H1 (cell line): ENCODE results near the gene TECR. TPM values are rescaled to one million over a fixed set of nuclear protein-coding genes. Genes with fewer than 3 reads are reported as not detected.

ENCODE experiments used
- CHD7 ChIP-seq: fragments of 300-600 bp; sonication (generic); IDR thresholded peaks from 2 replicates; pipeline ENCODE4 v1.7.1; 2012; ENCODE audit warnings: low read length, moderate library complexity, mild to moderate bottlenecking, inconsistent platforms; ENCODE audit not compliant: insufficient replicate concordance
- RFX5 ChIP-seq: IDR thresholded peaks from 2 replicates; pipeline ENCODE4 v1.6.1; 2011; ENCODE audit warnings: low read depth, low read length, improper control_type of control experiment, borderline replicate concordance
- polyA plus RNA-seq, 7 experiments: library from polyadenylated mRNA; depleted of rRNA in 3 of 7; stranded (reverse) in 5 of 7; unstranded in 2 of 7; fragments of >200 nt in 5 of 7; fragments of 200-250 nt in 2 of 7; gene quantifications; 1 replicate in 5 of 7; 2 replicates in 1 of 7; 4 replicates in 1 of 7; pipeline versions ENCODE4 v1.2.1 to v1.2.3, GENCODE V29; 2011 to 2013; ENCODE audit warnings: missing spikeins in 2 of 7, mixed read lengths in 2 of 7
- total RNA-seq: library from RNA; stranded (reverse); fragmentation: NEBNext Ultra II Directional; extraction: Animal tissue kit (Norgen Biotek cat#: 25700); gene quantifications from 2 replicates; pipeline ENCODE4 v1.2.1, GENCODE V29; 2021

The TECR gene
- total and polyA plus RNA-seq, 2 of the 8 experiments (the other 6 are each of a cell fraction or from before 2014, with no cell fraction given): 172 to 405 TPM

GRCh38 chr19:14571695-14572490 lies 42.5 kb downstream of the TECR start, which contains the start of gene NDUFB7 (continued):
- TF ChIP-seq CHD7: no peak
- no peak for TF ChIP-seq RFX5
